Keratinocyte (primary cell): ENCODE results near the gene CAMK2G. TPM values are rescaled to one million over a fixed set of nuclear protein-coding genes. Genes with fewer than 3 reads are reported as not detected.

Source experiments
- DNase-seq: peaks from one replicate; pipeline ENCODE4 v3.0.0-alpha.2; 2011; ENCODE audit warnings: low read depth, missing footprints, low spot score
- FAIRE-seq: peaks from 2 replicates; lab custom pipeline; 2011; peaks lifted over from hg19 to GRCh38; lab: Jason Lieb, UNC
- H2AFZ ChIP-seq: 2 replicates; pipeline ENCODE4 v1.6.0; 2012; ENCODE audit warnings: low read length, control low read depth, inconsistent platforms; ENCODE audit not compliant: control insufficient read depth
- H3K27ac ChIP-seq: 2 replicates; pipeline ENCODE4 v1.5.1; 2011; ENCODE audit warnings: low read length; ENCODE audit not compliant: control insufficient read depth, insufficient read depth
- H3K27me3 ChIP-seq: 3 replicates; pipeline ENCODE4 v1.6.0; 2011; ENCODE audit warnings: low read length; ENCODE audit not compliant: control insufficient read depth, insufficient read depth; ENCODE audit errors: extremely low read depth
- H3K36me3 ChIP-seq, 2 experiments: 2 replicates in 1 of 2; 3 replicates in 1 of 2; pipeline ENCODE4 v1.5.1; 2011; ENCODE audit warnings: low read length in 2 of 2, mild to moderate bottlenecking in 1 of 2; ENCODE audit not compliant: control insufficient read depth in 2 of 2, insufficient read depth in 2 of 2; ENCODE audit errors: extremely low read depth in 1 of 2
- H3K4me1 ChIP-seq: 3 replicates; pipeline ENCODE4 v1.5.1; 2011; ENCODE audit warnings: low read length; ENCODE audit not compliant: control insufficient read depth, insufficient read depth; ENCODE audit errors: extremely low read depth
- H3K4me2 ChIP-seq: 3 replicates; pipeline ENCODE4 v1.6.0; 2011; ENCODE audit warnings: low read depth, low read length; ENCODE audit not compliant: control insufficient read depth, insufficient read depth; ENCODE audit errors: extremely low read depth
- H3K4me3 ChIP-seq, 3 experiments: fragments of 200-600 bp in 1 of 3; sonication (generic) in 1 of 3; 2 replicates in 2 of 3; 3 replicates in 1 of 3; pipeline ENCODE4 v1.5.1; 2011 to 2016; ENCODE audit warnings: low read length in 3 of 3, mild to moderate bottlenecking in 3 of 3, control low read depth in 2 of 3, inconsistent platforms in 1 of 3, low read depth in 1 of 3, mixed read lengths in 1 of 3, mixed run types in 1 of 3, moderate library complexity in 1 of 3; ENCODE audit not compliant: control insufficient read depth in 2 of 3, insufficient read depth in 2 of 3; ENCODE audit errors: extremely low read depth in 1 of 3
- H3K79me2 ChIP-seq: 2 replicates; pipeline ENCODE4 v1.6.0; 2012; ENCODE audit warnings: low read length; ENCODE audit not compliant: control insufficient read depth, insufficient read depth
- H3K9ac ChIP-seq: 3 replicates; pipeline ENCODE4 v1.6.0; 2011; ENCODE audit warnings: low read length; ENCODE audit not compliant: control insufficient read depth, insufficient read depth; ENCODE audit errors: extremely low read depth
- H3K9me1 ChIP-seq: 3 replicates; pipeline ENCODE4 v1.6.0; 2011; ENCODE audit warnings: low read length; ENCODE audit not compliant: control insufficient read depth, insufficient read depth; ENCODE audit errors: extremely low read depth
- H3K9me3 ChIP-seq: 2 replicates; pipeline ENCODE4 v1.5.1; 2012; ENCODE audit warnings: low read depth, low read length; ENCODE audit not compliant: control insufficient read depth
- H4K20me1 ChIP-seq: 3 replicates; pipeline ENCODE4 v1.6.0; 2011; ENCODE audit warnings: low read length; ENCODE audit not compliant: control insufficient read depth, insufficient read depth; ENCODE audit errors: extremely low read depth
- EZH2 ChIP-seq: IDR thresholded peaks from one replicate; pipeline ENCODE4 v1.6.1; 2012; ENCODE audit warnings: inconsistent platforms, mild to moderate bottlenecking, low read length, moderate library complexity
- dilution Hi-C: fragments of 300-500 bp; cut with MboI; formaldehyde crosslinking; loops from one replicate; pipeline ENCODE4 v1.7.0; 2020; ENCODE audit warnings: low sequenced_read_pairs; ENCODE audit not compliant: extremely low pct_ligation_motif_present
- polyA plus RNA-seq, 5 experiments: library from polyadenylated mRNA; depleted of rRNA in 3 of 5; stranded (reverse) in 3 of 5; stranded (forward) in 1 of 5; unstranded in 1 of 5; fragments of >200 nt; gene quantifications; 1 replicate in 1 of 5; 2 replicates in 3 of 5; 3 replicates in 1 of 5; pipeline versions ENCODE4 v1.2.1 to v1.2.3, GENCODE V29; 2011 to 2012; ENCODE audit warnings: missing spikeins in 2 of 5, low read depth in 1 of 5, low replicate concordance in 1 of 5
- TF ChIP-seq, protein P1 (sequence below), 3 experiments: IDR thresholded peaks in 1 of 3; conservative IDR thresholded peaks in 1 of 3; optimal IDR thresholded peaks in 1 of 3; 2 replicates in 2 of 3; 3 replicates in 1 of 3; pipeline versions ENCODE3 to v1.5.1; 2011; ENCODE audit warnings: low read length in 3 of 3, mild to moderate bottlenecking in 3 of 3, moderate library complexity in 2 of 3, control low read depth in 1 of 3, inconsistent platforms in 1 of 3; ENCODE audit not compliant: insufficient read depth in 2 of 3; ENCODE audit errors: extremely low read depth in 1 of 3

Gene CAMK2G
- polyA plus RNA-seq, 1 donor (not counting 4 experiments of a cell fraction or from before 2014, with no cell fraction given), result 17.6 TPM

GRCh38 chr10:73854310-73854709 is 20.0 kb downstream of the CAMK2G start:
- no peak overlapping the region for H3K9ac ChIP-seq
- H3K9me3 ChIP-seq, result no peaks in the 10 kb centered on the region
- H3K36me3 ChIP-seq, result peaks cover 12 to 15% of the 10 kb centered on the region in 2 experiments
- TF ChIP-seq, protein P1, sequence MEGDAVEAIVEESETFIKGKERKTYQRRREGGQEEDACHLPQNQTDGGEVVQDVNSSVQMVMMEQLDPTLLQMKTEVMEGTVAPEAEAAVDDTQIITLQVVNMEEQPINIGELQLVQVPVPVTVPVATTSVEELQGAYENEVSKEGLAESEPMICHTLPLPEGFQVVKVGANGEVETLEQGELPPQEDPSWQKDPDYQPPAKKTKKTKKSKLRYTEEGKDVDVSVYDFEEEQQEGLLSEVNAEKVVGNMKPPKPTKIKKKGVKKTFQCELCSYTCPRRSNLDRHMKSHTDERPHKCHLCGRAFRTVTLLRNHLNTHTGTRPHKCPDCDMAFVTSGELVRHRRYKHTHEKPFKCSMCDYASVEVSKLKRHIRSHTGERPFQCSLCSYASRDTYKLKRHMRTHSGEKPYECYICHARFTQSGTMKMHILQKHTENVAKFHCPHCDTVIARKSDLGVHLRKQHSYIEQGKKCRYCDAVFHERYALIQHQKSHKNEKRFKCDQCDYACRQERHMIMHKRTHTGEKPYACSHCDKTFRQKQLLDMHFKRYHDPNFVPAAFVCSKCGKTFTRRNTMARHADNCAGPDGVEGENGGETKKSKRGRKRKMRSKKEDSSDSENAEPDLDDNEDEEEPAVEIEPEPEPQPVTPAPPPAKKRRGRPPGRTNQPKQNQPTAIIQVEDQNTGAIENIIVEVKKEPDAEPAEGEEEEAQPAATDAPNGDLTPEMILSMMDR (optimal IDR thresholded peaks at IDR 0.05 in 1 of 3, IDR thresholded peaks at IDR 0.05 in 1 of 3, conservative IDR thresholded peaks at IDR 0.05 in 1 of 3; ENCODE audit: extremely low read depth in 1 of 3, insufficient read depth in 2 of 3, low read length in 3 of 3), result no peak
- TF ChIP-seq EZH2, result no peak
- no peaks in the 10 kb centered on the region for H4K20me1 ChIP-seq
- no peaks in the 10 kb centered on the region for H3K27me3 ChIP-seq
- H2AFZ ChIP-seq, result no peak overlapping the region
- FAIRE-seq (no peak), DNase-seq (no peak)
- H3K79me2 ChIP-seq, result no peaks in the 10 kb centered on the region
- no peaks in the 10 kb centered on the region for H3K9me1 ChIP-seq
- dilution Hi-C loops, result no loop called here
- H3K4me2 ChIP-seq, result no peak overlapping the region
- no peaks in the 10 kb centered on the region for H3K4me1 ChIP-seq
- H3K27ac ChIP-seq, result no peak overlapping the region
- no peak overlapping the region for H3K4me3 ChIP-seq

GRCh38 chr10:73853196-73853595 is 21.2 kb downstream of the CAMK2G start:
- H3K9me3 ChIP-seq, result no peaks in the 10 kb centered on the region
- H2AFZ ChIP-seq, result no peak overlapping the region
- no peak overlapping the region for H3K27ac ChIP-seq
- TF ChIP-seq EZH2, result no peak
- TF ChIP-seq, protein P1 (optimal IDR thresholded peaks at IDR 0.05 in 1 of 3, IDR thresholded peaks at IDR 0.05 in 1 of 3, conservative IDR thresholded peaks at IDR 0.05 in 1 of 3; ENCODE audit: extremely low read depth in 1 of 3, insufficient read depth in 2 of 3, low read length in 3 of 3), result no peak
- peaks cover 19 to 21% of the 10 kb centered on the region in 2 experiments for H3K36me3 ChIP-seq
- no peaks in the 10 kb centered on the region for H4K20me1 ChIP-seq
- H3K27me3 ChIP-seq, result no peaks in the 10 kb centered on the region
- FAIRE-seq, result no peak
- H3K9ac ChIP-seq, result no peak overlapping the region
- DNase-seq, result no peak
- no peak overlapping the region for H3K4me3 ChIP-seq
- no peaks in the 10 kb centered on the region for H3K9me1 ChIP-seq
- no peaks in the 10 kb centered on the region for H3K4me1 ChIP-seq
- dilution Hi-C loops, result no loop called here
- no peak overlapping the region for H3K4me2 ChIP-seq
- no peaks in the 10 kb centered on the region for H3K79me2 ChIP-seq
